ENCODE results near the gene RPS25. TPM values are rescaled to one million over a fixed set of nuclear protein-coding genes. Genes with fewer than 3 reads are reported as not detected.

The RPS25 gene
- total RNA-seq, 4 donors from 2014 or later = 852 to 1,992 (median 1,622) TPM

DNA sequence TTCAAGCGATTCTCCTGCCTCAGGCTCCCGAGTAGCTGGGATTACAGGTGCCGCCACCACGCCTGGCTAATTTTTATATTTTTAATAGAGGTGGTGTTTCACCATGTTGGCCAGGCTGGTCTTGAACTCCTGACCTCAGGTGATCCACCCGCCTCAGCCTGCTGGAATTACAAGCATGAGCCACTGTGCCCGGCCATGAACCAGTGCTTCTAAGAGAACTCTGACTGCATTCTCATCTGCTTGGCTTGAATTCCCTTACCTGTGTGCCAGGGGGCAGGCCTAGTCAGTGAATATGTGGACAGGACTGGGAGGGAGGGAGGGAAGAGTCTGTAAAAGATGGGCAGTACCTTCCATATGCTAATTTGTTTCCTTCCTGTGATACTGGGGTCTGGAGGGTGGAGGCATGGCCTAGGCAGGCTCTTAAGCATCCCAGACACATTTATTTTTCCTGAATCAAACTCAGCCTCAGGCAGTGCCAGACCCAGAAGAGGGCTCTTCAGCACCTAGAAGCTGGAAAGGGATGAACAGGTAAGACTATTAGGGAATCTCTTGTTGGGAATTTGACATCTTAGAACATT lies 6.6 kb downstream of the RPS25 start:
- no peak overlapping the region for H3K4me3 ChIP-seq (replicated peaks in 1 of 3)
- H3K36me3 ChIP-seq = peaks cover 46 to 53% of the 10 kb centered on the region in 2 donors
- no peaks in the 10 kb centered on the region for H3K27me3 ChIP-seq
- H3K27ac ChIP-seq = no peak overlapping the region
- peaks cover 0 to 6% of the 10 kb centered on the region in 2 donors for H3K4me1 ChIP-seq
- WGBS, 2 donors = 85 to 90% methylated on average over 6 of the region's 6 CpGs
- no peaks in the 10 kb centered on the region for H3K9me3 ChIP-seq
- no peak for DNase-seq
- TF ChIP-seq, protein P1, sequence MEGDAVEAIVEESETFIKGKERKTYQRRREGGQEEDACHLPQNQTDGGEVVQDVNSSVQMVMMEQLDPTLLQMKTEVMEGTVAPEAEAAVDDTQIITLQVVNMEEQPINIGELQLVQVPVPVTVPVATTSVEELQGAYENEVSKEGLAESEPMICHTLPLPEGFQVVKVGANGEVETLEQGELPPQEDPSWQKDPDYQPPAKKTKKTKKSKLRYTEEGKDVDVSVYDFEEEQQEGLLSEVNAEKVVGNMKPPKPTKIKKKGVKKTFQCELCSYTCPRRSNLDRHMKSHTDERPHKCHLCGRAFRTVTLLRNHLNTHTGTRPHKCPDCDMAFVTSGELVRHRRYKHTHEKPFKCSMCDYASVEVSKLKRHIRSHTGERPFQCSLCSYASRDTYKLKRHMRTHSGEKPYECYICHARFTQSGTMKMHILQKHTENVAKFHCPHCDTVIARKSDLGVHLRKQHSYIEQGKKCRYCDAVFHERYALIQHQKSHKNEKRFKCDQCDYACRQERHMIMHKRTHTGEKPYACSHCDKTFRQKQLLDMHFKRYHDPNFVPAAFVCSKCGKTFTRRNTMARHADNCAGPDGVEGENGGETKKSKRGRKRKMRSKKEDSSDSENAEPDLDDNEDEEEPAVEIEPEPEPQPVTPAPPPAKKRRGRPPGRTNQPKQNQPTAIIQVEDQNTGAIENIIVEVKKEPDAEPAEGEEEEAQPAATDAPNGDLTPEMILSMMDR (IDR thresholded peaks at IDR 0.05) = no peak
- TF ChIP-seq POLR2A (IDR thresholded peaks at IDR 0.05) = no peak
- intact Hi-C loops (cut with DNase I) = no loop called here

DNA sequence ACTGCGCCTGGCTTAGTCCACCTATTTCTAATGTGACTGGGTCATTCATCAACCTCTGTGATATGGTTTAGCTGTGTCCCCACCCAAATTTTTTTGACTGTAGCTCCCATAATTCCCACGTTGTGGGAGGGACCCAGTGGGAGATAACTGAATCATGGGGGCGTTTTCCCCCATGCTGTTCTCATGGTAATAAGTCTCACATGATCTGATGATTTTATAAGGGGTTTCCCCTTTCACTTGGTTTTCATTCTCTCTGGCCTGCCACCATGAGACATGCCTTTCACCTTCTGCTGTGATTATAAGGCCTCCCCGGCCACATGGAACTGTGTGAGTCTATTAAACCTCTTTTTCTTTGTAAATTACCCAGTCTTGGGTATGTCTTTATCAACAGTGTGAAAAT lies 11.5 kb downstream of the RPS25 start:
- TF ChIP-seq POLR2A (IDR thresholded peaks at IDR 0.05) = no peak
- TF ChIP-seq, protein P1 (IDR thresholded peaks at IDR 0.05) = no peak
- Histone ChIP-seq H3K27ac (no peak overlapping the region), H3K4me3 (replicated peaks in 1 of 3) (no peak overlapping the region), H3K4me1 (no peaks in the 10 kb centered on the region), H3K27me3 (no peaks in the 10 kb centered on the region), H3K36me3 (peaks cover 30 to 33% of the 10 kb centered on the region in 2 donors), H3K9me3 (no peaks in the 10 kb centered on the region)
- DNase-seq = no peak
- 89 to 95% methylated on average over 4 of the region's 4 CpGs for WGBS, 2 donors
- intact Hi-C loops (cut with DNase I) = no loop called here

DNA sequence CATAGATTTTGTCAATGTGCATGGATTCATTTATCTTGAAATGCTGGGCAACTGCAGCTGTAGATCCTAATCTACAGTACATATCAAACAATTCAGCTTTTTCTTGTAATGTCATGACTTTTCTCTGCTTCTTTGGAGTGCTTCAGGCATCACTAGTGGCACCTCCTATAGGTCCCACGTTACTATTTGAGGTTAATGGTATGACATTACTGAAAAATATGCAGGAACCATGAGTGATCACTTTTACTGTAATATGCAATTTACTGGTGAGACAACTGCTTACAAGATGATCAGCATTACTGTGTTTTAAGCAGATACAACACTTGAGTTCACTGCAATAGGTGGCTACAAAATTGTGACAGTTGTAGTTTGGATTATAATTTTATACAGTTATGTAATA lies 17.2 kb downstream of the RPS25 start:
- Histone ChIP-seq H3K9me3 (no peaks in the 10 kb centered on the region), H3K36me3 (peaks cover 16 to 21% of the 10 kb centered on the region in 2 donors), H3K27me3 (no peaks in the 10 kb centered on the region), H3K27ac (no peak overlapping the region), H3K4me3 (replicated peaks in 1 of 3) (no peak overlapping the region), H3K4me1 (peaks cover 7 to 17% of the 10 kb centered on the region in 2 donors)
- intact Hi-C loops (cut with DNase I) = no loop called here
- WGBS, 2 donors = 76 to 79% methylated on average over 1 of the region's 1 CpG
- TF ChIP-seq, protein P1 (IDR thresholded peaks at IDR 0.05) = no peak
- TF ChIP-seq POLR2A (IDR thresholded peaks at IDR 0.05) = no peak
- no peak for DNase-seq

DNA sequence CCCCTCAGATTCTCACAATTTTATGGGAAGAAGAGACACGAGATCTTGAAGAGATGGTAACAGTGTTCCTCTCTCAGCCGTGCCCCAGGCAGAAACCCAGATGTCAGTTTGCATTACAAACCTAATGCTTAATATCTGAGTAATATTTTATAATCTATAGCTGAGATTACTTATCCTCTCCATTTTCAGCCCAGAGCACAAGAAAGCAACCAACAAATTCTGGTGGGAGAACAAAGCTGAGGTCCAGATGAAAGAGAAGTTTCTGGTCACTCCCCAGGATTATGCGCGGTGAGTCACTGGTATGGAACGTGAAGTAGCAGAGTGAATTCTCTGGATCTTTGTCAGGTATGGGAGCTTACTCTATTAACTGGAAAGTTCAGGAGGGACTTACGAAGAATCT lies 19.3 kb downstream of the RPS25 start:
- intact Hi-C loops (cut with DNase I) = no loop called here
- Histone ChIP-seq H3K27ac (peak overlapping the region in 2 of 3 donors; percentile 66 to 76), H3K9me3 (no peaks in the 10 kb centered on the region), H3K27me3 (no peaks in the 10 kb centered on the region), H3K4me3 (replicated peaks in 1 of 3) (peak overlapping the region in 2 of 3 donors; percentile 27 to 69), H3K4me1 (peaks cover 7 to 17% of the 10 kb centered on the region in 2 donors), H3K36me3 (peaks cover 16 to 17% of the 10 kb centered on the region in 2 donors)
- 47 to 57% methylated on average over 6 of the region's 6 CpGs for WGBS, 2 donors
- TF ChIP-seq, protein P1 (IDR thresholded peaks at IDR 0.05) = no peak
- no peak for TF ChIP-seq POLR2A (IDR thresholded peaks at IDR 0.05)
- peak in 1 of 2 donors; percentile 23 for DNase-seq

DNA sequence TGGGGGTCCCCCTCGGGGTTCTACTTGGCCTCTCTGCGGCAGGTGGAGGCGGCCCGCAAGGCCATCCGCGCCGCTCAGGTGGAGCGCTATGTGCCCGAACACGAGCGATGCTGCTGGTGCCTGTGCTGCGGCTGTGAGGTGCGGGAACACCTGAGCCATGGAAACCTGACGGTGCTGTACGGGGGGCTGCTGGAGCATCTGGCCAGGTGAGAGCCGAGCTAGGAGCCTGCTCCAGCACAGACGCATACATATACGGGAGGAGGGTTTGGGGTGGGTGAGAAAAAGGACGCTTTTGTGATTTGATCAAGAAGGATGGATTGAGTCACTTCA lies 19.8 kb downstream of the RPS25 start:
- peak; percentile 15 to 27 for DNase-seq
- 1 to 3% methylated on average over 6 to 7 of the region's 19 CpGs for WGBS, 2 donors
- Histone ChIP-seq H3K36me3 (peaks cover 16 to 17% of the 10 kb centered on the region in 2 donors), H3K27me3 (no peaks in the 10 kb centered on the region), H3K9me3 (no peaks in the 10 kb centered on the region), H3K27ac (peak overlapping the region in 2 of 3 donors; percentile 66 to 76), H3K4me1 (peaks cover 7 to 17% of the 10 kb centered on the region in 2 donors), H3K4me3 (replicated peaks in 1 of 3) (peak overlapping the region; percentile 27 to 69 (median 45))
- intact Hi-C loops (cut with DNase I) = no loop called here
- no peak for TF ChIP-seq POLR2A (IDR thresholded peaks at IDR 0.05)
- TF ChIP-seq, protein P1 (IDR thresholded peaks at IDR 0.05) = no peak
